K562 (cell line): Measurements from ENCODE around the gene PEX5L. TPM values are rescaled to one million over a fixed set of nuclear protein-coding genes. Genes with fewer than 3 reads are reported as not detected.

Source experiments
- ATAC-seq: fragments of 200-7000 bp; cut with Tn5 transposase; 3 replicates; pipeline ENCODE4 v1.9.1; 2020; ENCODE audit warnings: moderate library complexity
- BruUV-seq: library from RNA; stranded (reverse); fragments of 400-500 nt; replicated peaks from 2 replicates; lab custom pipeline; 2021; lab: Mats Ljungman, UMichigan
- CTCF ChIA-PET: fragments of 300-600 bp; formaldehyde crosslinking; extraction: SDS; loops from one replicate; lab custom pipeline; 2021; ENCODE audit warnings: low intra/inter-chr PET ratio; lab: Yijun Ruan, JAX
- POLR2A ChIA-PET: fragments of 300-600, 350-650 bp; sonication (Branson Sonifier 250); formaldehyde crosslinking; extraction: SDS; loops from one replicate; lab custom pipeline; 2021; ENCODE audit warnings: antibody characterized with exemption, inconsistent platforms; lab: Yijun Ruan, JAX
- DNase-seq, 4 experiments: peaks; one replicate each; pipeline versions ENCODE4 v3.0.0 to v3.0.0-alpha.2; 2011 to 2018; ENCODE audit warnings: low spot score in 3 of 4, mixed read lengths in 3 of 4; ENCODE audit errors: extremely low read depth in 1 of 4
- FAIRE-seq: peaks from 2 replicates; lab custom pipeline; 2011; peaks lifted over from hg19 to GRCh38; lab: Jason Lieb, UNC
- H2AFZ ChIP-seq: 2 replicates; pipeline ENCODE4 v1.6.0; 2011; ENCODE audit warnings: low read depth, low read length, control low read depth, inconsistent platforms
- H3K27ac ChIP-seq: fragments of 200-600 bp; 3 replicates; pipeline ENCODE4 v1.8.0; 2011; ENCODE audit warnings: low read depth, mild to moderate bottlenecking, control low read depth, inconsistent platforms, low read length, moderate library complexity, mixed read lengths; ENCODE audit errors: extremely low read depth
- H3K27me3 ChIP-seq, 2 experiments: fragments of 300-600 bp in 1 of 2; 2 replicates in 1 of 2; 3 replicates in 1 of 2; pipeline versions ENCODE4 v1.6.0 to v1.8.0; 2011; ENCODE audit warnings: inconsistent platforms in 2 of 2, low read length in 2 of 2, mild to moderate bottlenecking in 1 of 2, mixed read lengths in 1 of 2, moderate library complexity in 1 of 2; ENCODE audit not compliant: control insufficient read depth in 2 of 2, insufficient read depth in 2 of 2
- H3K36me3 ChIP-seq: fragments of 300-600 bp; 3 replicates; pipeline ENCODE4 v1.8.0; 2011; ENCODE audit warnings: mild to moderate bottlenecking, low read length, inconsistent platforms; ENCODE audit not compliant: control insufficient read depth, insufficient read depth
- H3K4me1 ChIP-seq, 2 experiments: fragments of 200-600 bp in 1 of 2; replicated peaks in 1 of 2; 2 replicates in 1 of 2; 3 replicates in 1 of 2; pipeline versions ENCODE4 v1.5.1 to v1.8.0; 2011; ENCODE audit warnings: inconsistent platforms in 2 of 2, low read length in 2 of 2, mild to moderate bottlenecking in 1 of 2, mixed read lengths in 1 of 2, moderate library complexity in 1 of 2; ENCODE audit not compliant: control insufficient read depth in 2 of 2, insufficient read depth in 2 of 2
- H3K4me2 ChIP-seq: 2 replicates; pipeline ENCODE4 v1.6.1; 2011; ENCODE audit warnings: low read length, control low read depth, inconsistent platforms, mixed read lengths; ENCODE audit not compliant: insufficient read depth
- H3K4me3 ChIP-seq: fragments of 200-600 bp; sonication (generic), shearing (Covaris generic); 2 replicates; pipeline ENCODE4 v1.5.1; 2016; ENCODE audit warnings: control low read depth, inconsistent platforms
- H3K79me2 ChIP-seq: fragments of 200-600 bp; 3 replicates; pipeline ENCODE4 v1.8.0; 2011; ENCODE audit warnings: low read length, inconsistent platforms; ENCODE audit not compliant: control insufficient read depth, insufficient read depth
- H3K9ac ChIP-seq, 2 experiments: 2 replicates each; pipeline versions ENCODE4 v1.6.0 to v1.6.1; 2011; ENCODE audit warnings: low read depth in 2 of 2, low read length in 2 of 2, control low read depth in 1 of 2, inconsistent platforms in 1 of 2, mild to moderate bottlenecking in 1 of 2, mixed read lengths in 1 of 2; ENCODE audit not compliant: insufficient read depth in 1 of 2
- H3K9me1 ChIP-seq: one replicate; pipeline ENCODE4 v1.6.0; 2011; ENCODE audit warnings: inconsistent platforms, mild to moderate bottlenecking, low read length, moderate library complexity; ENCODE audit not compliant: control insufficient read depth, insufficient read depth
- H3K9me3 ChIP-seq: replicated peaks from 2 replicates; pipeline ENCODE4 v1.5.1; 2011; ENCODE audit warnings: low read depth, low read length, inconsistent platforms; ENCODE audit not compliant: control insufficient read depth, insufficient read depth
- H4K20me1 ChIP-seq: replicated peaks from 2 replicates; pipeline ENCODE4 v1.6.1; 2011; ENCODE audit warnings: low read length, inconsistent platforms, mixed read lengths; ENCODE audit not compliant: control insufficient read depth, insufficient read depth
- CLOCK ChIP-seq: fragments of 250-450 bp; sonication (Bioruptor Pico); IDR thresholded peaks from 2 replicates; pipeline ENCODE4 v1.4.0; 2020; ENCODE audit warnings: mild to moderate bottlenecking, moderate library complexity, borderline replicate concordance
- ETS2 ChIP-seq: IDR thresholded peaks from 2 replicates; pipeline ENCODE4 v1.6.1; 2016; ENCODE audit warnings: borderline replicate concordance, missing genetic modification characterization, mild to moderate bottlenecking, moderate library complexity, missing compliant biosample characterization; ENCODE audit not compliant: poor library complexity, severe bottlenecking
- JUN ChIP-seq, 2 experiments: sonication (generic) in 1 of 2; formaldehyde crosslinking in 1 of 2; IDR thresholded peaks; 2 replicates each; pipeline versions ENCODE4 v1.6.1 to v1.8.0; 2012 to 2022; ENCODE audit warnings: borderline replicate concordance in 2 of 2, mild to moderate bottlenecking in 2 of 2, improper control_type of control experiment in 1 of 2, low read depth in 1 of 2, low read length in 1 of 2, missing genetic modification reagents in 1 of 2
- KLF10 ChIP-seq: fragments of 250-450 bp; sonication (Bioruptor Pico); IDR thresholded peaks from 2 replicates; pipeline ENCODE4 v1.6.1; 2021; ENCODE audit warnings: matching md5 sums
- KLF16 ChIP-seq: IDR thresholded peaks from 2 replicates; pipeline ENCODE4 v1.6.1; 2016; ENCODE audit warnings: antibody characterized with exemption
- L3MBTL2 ChIP-seq: fragments of 450-650 bp; IDR thresholded peaks from 2 replicates; pipeline ENCODE4 v1.6.1; 2016; ENCODE audit warnings: mild to moderate bottlenecking, moderate library complexity
- PCBP2 ChIP-seq: fragments of 200-400 bp; formaldehyde crosslinking; IDR thresholded peaks from 2 replicates; pipeline ENCODE4 v1.6.1; 2018; ENCODE audit warnings: low read length, low read depth, mild to moderate bottlenecking, moderate library complexity; ENCODE audit not compliant: poor library complexity, severe bottlenecking
- POLR2A ChIP-seq: fragments of 450-650 bp; conservative IDR thresholded peaks from 2 replicates; pipeline ENCODE4 v1.6.1; 2016
- PTRF ChIP-seq: fragments of 450-650 bp; IDR thresholded peaks from 2 replicates; pipeline ENCODE4 v1.6.1; 2016; ENCODE audit warnings: mild to moderate bottlenecking, missing genetic modification characterization, missing compliant biosample characterization
- SMC3 ChIP-seq: conservative IDR thresholded peaks from 2 replicates; pipeline ENCODE4 v1.6.1; 2011; ENCODE audit warnings: low read depth, low read length, improper control_type of control experiment; ENCODE audit not compliant: insufficient read depth
- SOX6 ChIP-seq: fragments of 450-650 bp; IDR thresholded peaks from 2 replicates; pipeline ENCODE4 v1.6.1; 2014; ENCODE audit warnings: mild to moderate bottlenecking
- SP2 ChIP-seq: IDR thresholded peaks from 2 replicates; pipeline ENCODE4 v1.6.1; 2011; ENCODE audit warnings: mild to moderate bottlenecking, low read depth, low read length, moderate library complexity; ENCODE audit not compliant: poor library complexity, severe bottlenecking; ENCODE audit errors: extremely low read depth
- TARDBP ChIP-seq: fragments of 450-650 bp; IDR thresholded peaks from 2 replicates; pipeline ENCODE4 v1.6.1; 2016
- TSC22D4 ChIP-seq: fragments of 450-650 bp; IDR thresholded peaks from 2 replicates; pipeline ENCODE4 v1.6.1; 2016; ENCODE audit warnings: missing genetic modification characterization, missing biosample characterization, control low read depth
- YBX1 ChIP-seq: fragments of 450-650 bp; IDR thresholded peaks from 2 replicates; pipeline ENCODE4 v1.7.1; 2016; ENCODE audit warnings: mild to moderate bottlenecking
- ZNF184 ChIP-seq: sonication (generic); formaldehyde crosslinking; IDR thresholded peaks from 2 replicates; pipeline ENCODE4 v1.5.0; 2020; ENCODE audit warnings: missing genetic modification reagents
- ZNF57 ChIP-seq: fragments of 450-650 bp; formaldehyde crosslinking; IDR thresholded peaks from 2 replicates; pipeline ENCODE4 v1.4.0; 2020; ENCODE audit warnings: mild to moderate bottlenecking, moderate library complexity
- WGBS: fragments of 100-300 bp; shearing (Covaris generic); methylation state at CpG from one replicate; pipeline ENCODE4 v1.1.6; 2016; ENCODE audit warnings: low coverage, mixed read lengths; ENCODE audit not compliant: insufficient coverage; ENCODE audit errors: missing lambda C conversion rate; 5-methylcytosine and 5-hydroxymethylcytosine counted together
- in situ Hi-C: fragments of 300-500 bp; cut with MboI; formaldehyde crosslinking; loops from 4 replicates; pipeline ENCODE4 v1.15.0; 2018; ENCODE audit warnings: inconsistent platforms, mixed read lengths
- intact Hi-C: fragments of 100-400 bp; cut with micrococcal nuclease; formaldehyde crosslinking; loops from 2 replicates; pipeline ENCODE4 v1.14.2; 2022
- polyA plus RNA-seq, 8 experiments: library from polyadenylated mRNA; depleted of rRNA in 4 of 8; stranded (reverse) in 5 of 8; unstranded in 3 of 8; fragments of >200 nt; fragmentation: Nextera tagmentation in 2 of 8; fragmentation: Illumina TruSeq in 1 of 8; extraction: Ambion mirVana in 2 of 8; extraction: Trizol in 1 of 8; gene quantifications; 2 replicates each; pipeline versions ENCODE4 v1.2.1 to v1.2.3, GENCODE V29; 2011 to 2014; ENCODE audit warnings: inconsistent platforms in 1 of 8, missing spikeins in 1 of 8
- total RNA-seq, 7 experiments: library from RNA; depleted of rRNA in 6 of 7; stranded (reverse); fragments of >200 nt in 6 of 7; fragmentation: Illumina TruSeq in 2 of 7; extraction: Trizol in 2 of 7; gene quantifications; 2 replicates each; pipeline versions ENCODE4 v1.2.1 to v1.2.3, GENCODE V29; 2011 to 2021; ENCODE audit warnings: low replicate concordance in 1 of 7

PEX5L gene
- total and polyA plus RNA-seq, 9 of the 15 experiments (the other 6 are each of a cell fraction or from before 2014, with no cell fraction given): not detected

DNA sequence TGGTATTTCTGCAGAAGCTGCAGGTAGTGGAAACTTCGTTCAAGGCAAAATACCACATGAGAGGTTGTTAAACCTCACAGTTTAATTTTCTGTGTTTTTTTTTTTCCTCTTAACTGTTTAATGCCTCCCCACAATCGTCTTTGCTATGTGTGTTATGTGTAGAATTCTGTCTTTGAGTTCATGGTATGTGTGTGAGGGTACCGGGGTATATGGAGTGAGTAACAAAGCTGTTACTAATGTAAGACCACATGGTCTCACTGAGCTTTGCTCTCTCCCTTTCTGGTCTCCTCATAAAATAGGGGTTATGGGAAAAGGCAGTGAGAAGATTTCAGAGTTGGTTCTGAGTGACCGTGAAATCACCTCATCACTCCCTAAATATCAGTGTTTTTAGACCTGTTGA, 240.3 kb downstream of the PEX5L start:
- WGBS: 0% methylated on average over 4 of the region's 4 CpGs

More for the DNA sequence above, 240.3 kb downstream of the PEX5L start:
- no TSS peak for BruUV-seq
- TF ChIP-seq L3MBTL2 (no peak), POLR2A (no peak), SMC3 (no peak), YBX1 (no peak), ZNF57 (CRISPR knock-in tag) (no peak), KLF10 (CRISPR knock-in tag) (no peak), JUN (IDR thresholded peaks at IDR 0.05; ENCODE audit: borderline replicate concordance, low read depth, low read length) (no peak), JUN (CRISPR knock-in tag; IDR thresholded peaks at IDR 0.05; ENCODE audit: borderline replicate concordance) (no peak), PCBP2 (no peak), SP2 (no peak), ETS2 (tag) (no peak), ZNF184 (CRISPR knock-in tag) (no peak), TARDBP (no peak), PTRF (no peak), TSC22D4 (tag) (no peak), CLOCK (CRISPR knock-in tag) (no peak), KLF16 (no peak), SOX6 (no peak)
- Histone ChIP-seq H3K4me2 (no peak overlapping the region), H3K27me3 (no peaks in the 10 kb centered on the region), H3K27ac (no peak overlapping the region), H2AFZ (no peak overlapping the region), H3K9ac (no peak overlapping the region), H3K9me3 (no peaks in the 10 kb centered on the region), H3K79me2 (no peaks in the 10 kb centered on the region), H3K4me1 (no peaks in the 10 kb centered on the region), H3K4me3 (no peak overlapping the region), H3K36me3 (no peaks in the 10 kb centered on the region), H4K20me1 (no peaks in the 10 kb centered on the region), H3K9me1 (no peaks in the 10 kb centered on the region)
- FAIRE-seq: no peak
- in situ Hi-C loops (no loop called here), intact Hi-C loops (no loop called here)
- ChIA-PET CTCF (no interaction called here), POLR2A (no interaction called here)
- no peak for DNase-seq
- ATAC-seq: no peak
